WERI-Rb-1 (cell line): ENCODE data around the gene RNF19B.

Experiments
- DNase-seq: peaks from one replicate; pipeline ENCODE4 v3.0.0-alpha.2; 2020
- H3K27ac ChIP-seq: fragments of 250-450 bp; sonication (Bioruptor Pico); 2 replicates; pipeline ENCODE4 v1.5.1; 2020; ENCODE audit warnings: mild to moderate bottlenecking, moderate library complexity
- H3K27me3 ChIP-seq: fragments of 250-450 bp; sonication (Bioruptor Pico); 2 replicates; pipeline ENCODE4 v1.5.1; 2021; ENCODE audit warnings: mild to moderate bottlenecking, low read depth, moderate library complexity; ENCODE audit not compliant: insufficient read depth, severe bottlenecking
- H3K36me3 ChIP-seq: fragments of 250-450 bp; sonication (Bioruptor Pico); 2 replicates; pipeline ENCODE4 v1.5.1; 2020; ENCODE audit warnings: mild to moderate bottlenecking, moderate library complexity
- H3K4me3 ChIP-seq: 2 replicates; pipeline ENCODE4 v1.5.1; 2011; ENCODE audit warnings: low read depth, mild to moderate bottlenecking, control low read depth, low read length
- H3K9me3 ChIP-seq: fragments of 250-450 bp; sonication (Bioruptor Pico); 2 replicates; pipeline ENCODE4 v1.5.1; 2021; ENCODE audit warnings: mild to moderate bottlenecking, moderate library complexity; ENCODE audit not compliant: severe bottlenecking
- CTCF ChIP-seq: IDR thresholded peaks from 2 replicates; pipeline ENCODE4 v1.5.1; 2011; ENCODE audit warnings: low read depth, mild to moderate bottlenecking, control low read depth, inconsistent platforms, low read length

RNF19B gene

GRCh38 chr1:32902535-32902920 is 62.1 kb downstream of the RNF19B start:
- Histone ChIP-seq H3K27me3 (no peaks in the 10 kb centered on the region), H3K27ac (no peak overlapping the region), H3K4me3 (no peak overlapping the region), H3K36me3 (peaks cover 11% of the 10 kb centered on the region), H3K9me3 (no peaks in the 10 kb centered on the region)
- TF ChIP-seq CTCF, result no peak
- DNase-seq, result no peak

GRCh38 chr1:32901823-32902534 is 62.6 kb downstream of the RNF19B start:
- peak overlapping the region; percentile 74 for H3K27ac ChIP-seq
- no peak for DNase-seq
- no peaks in the 10 kb centered on the region for H3K27me3 ChIP-seq
- H3K4me3 ChIP-seq, result peak overlapping the region; percentile 77
- H3K36me3 ChIP-seq, result peaks cover 12% of the 10 kb centered on the region
- no peak for TF ChIP-seq CTCF
- H3K9me3 ChIP-seq, result no peaks in the 10 kb centered on the region

- H3K4me3 ChIP-seq, result peak within 1 kb of the TSS; percentile 78
- DNase-seq, result peak; percentile 67
- peak within 1 kb of the TSS; percentile 74 for H3K27ac ChIP-seq
- H3K27me3 ChIP-seq, result no peaks in the 10 kb centered on the region
- H3K9me3 ChIP-seq, result no peaks in the 10 kb centered on the region
- H3K36me3 ChIP-seq, result peaks cover 19% of the 10 kb centered on the region
- no peak for TF ChIP-seq CTCF
Measured at GRCh38 chr1:32900956-32901822, 63.4 kb downstream of the RNF19B start, which contains the start of gene TMEM54. TSS of gene TMEM54 (minus strand) at chr1:32901389. CDS start at chr1:32901238, 151 bp downstream.

GRCh38 chr1:32900371-32900955 is 64.1 kb downstream of the RNF19B start:
- Histone ChIP-seq H3K27me3 (no peaks in the 10 kb centered on the region), H3K4me3 (peak overlapping the region; percentile 78), H3K9me3 (no peaks in the 10 kb centered on the region), H3K27ac (peak overlapping the region; percentile 52), H3K36me3 (peaks cover 26% of the 10 kb centered on the region)
- TF ChIP-seq CTCF, result no peak
- DNase-seq, result no peak

GRCh38 chr1:32899586-32900296 is 64.9 kb downstream of the RNF19B start:
- Histone ChIP-seq H3K9me3 (no peaks in the 10 kb centered on the region), H3K27ac (no peak overlapping the region), H3K36me3 (peaks cover 33% of the 10 kb centered on the region), H3K27me3 (no peaks in the 10 kb centered on the region), H3K4me3 (no peak overlapping the region; the same call in 1 of the 2 replicates)
- DNase-seq, result no peak
- no peak for TF ChIP-seq CTCF
